ENCODE data around the gene TTC34. TPM values are rescaled to one million over a fixed set of nuclear protein-coding genes. Genes with fewer than 3 reads are reported as not detected.
A peak's percentile ranks its signal among the peaks of the same experiment; 100 is the strongest.

Gene TTC34
- total and polyA plus RNA-seq, 5 donors, result 0.27 to 1.5 (median 0.63) TPM

DNA sequence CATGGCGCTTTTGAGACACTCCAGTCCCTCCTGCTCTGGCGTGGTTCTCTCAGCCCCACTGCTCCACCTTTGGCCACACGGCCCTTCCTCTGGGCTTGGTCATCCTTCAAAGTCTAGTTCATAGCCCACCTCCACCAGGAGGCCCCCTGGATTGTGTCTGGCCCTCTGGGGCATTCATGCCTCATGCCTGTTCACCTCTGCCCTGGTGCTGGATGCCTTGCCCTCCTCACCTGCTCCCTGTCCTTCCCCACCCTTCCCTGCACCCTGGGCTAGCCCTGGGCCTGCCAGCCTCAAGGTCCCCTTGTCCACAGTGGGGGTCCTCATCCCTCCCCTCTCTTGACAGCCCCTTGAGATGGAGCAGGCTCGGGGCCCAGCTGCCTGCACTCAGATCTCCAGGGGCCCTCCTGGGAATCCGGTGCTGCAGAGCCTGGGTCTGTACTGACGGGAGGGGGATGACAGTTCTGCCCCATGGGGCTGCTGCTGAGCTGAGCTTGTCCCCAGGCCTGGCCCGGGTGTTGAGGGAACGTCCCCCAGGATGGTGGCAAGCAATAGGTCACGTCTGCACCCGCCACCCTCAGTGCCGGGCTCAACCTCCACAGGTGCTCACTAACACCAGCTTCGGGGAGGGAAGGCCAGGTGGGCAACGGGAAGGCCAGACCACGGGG lies 196.5 kb downstream of the TTC34 start:
- Histone ChIP-seq H3K4me1 (ENCODE audit: control insufficient read depth, insufficient read depth, low read length) (no peaks in the 10 kb centered on the region), H3K27me3 (ENCODE audit: control insufficient read depth, insufficient read depth) (no peaks in the 10 kb centered on the region), H3K9me3 (ENCODE audit: control insufficient read depth, low read length) (no peaks in the 10 kb centered on the region), H3K27ac (ENCODE audit: low read length) (no peak overlapping the region), H3K4me3 (ENCODE audit: low read length) (no peak overlapping the region)
- DNase-seq, result no peak
- 77% methylated on average over 14 of the region's 14 CpGs for WGBS
- no peak for ATAC-seq
- intact Hi-C loops (cut with DNase I), result no loop called here

DNA sequence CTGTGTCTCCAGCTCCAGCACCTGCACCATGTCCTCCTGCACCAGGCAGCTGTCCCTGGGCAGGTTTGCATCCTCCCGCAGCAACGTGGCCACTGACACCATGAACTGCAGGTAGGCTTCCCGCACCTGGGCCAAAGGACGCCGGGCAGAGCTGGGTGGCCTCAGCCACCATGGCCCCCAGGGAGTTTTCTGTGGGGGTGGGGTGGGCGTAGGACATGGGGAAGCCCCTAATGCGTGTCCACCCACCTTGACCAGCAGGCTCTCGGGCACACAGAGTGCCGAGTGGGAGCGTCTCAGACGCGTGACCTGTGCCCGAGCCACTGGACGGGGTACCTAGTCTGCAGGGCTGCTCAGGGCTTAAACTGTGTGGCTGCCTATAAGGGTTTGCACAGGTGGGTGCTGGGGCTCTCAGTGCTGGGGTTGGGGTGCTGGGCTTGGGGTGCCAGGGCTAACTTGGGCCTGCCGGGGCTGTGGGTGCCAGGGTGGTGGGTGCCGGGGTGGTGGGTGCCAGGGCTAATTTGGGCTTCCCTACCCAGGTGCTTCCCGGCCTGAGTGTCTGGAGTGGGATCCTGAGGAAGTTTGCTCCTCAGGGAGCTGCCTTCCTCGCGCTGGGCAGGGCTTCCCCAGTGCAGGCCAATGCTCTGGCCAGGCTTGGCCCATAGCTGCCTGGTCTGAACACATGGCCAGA lies 197.2 kb downstream of the TTC34 start:
- Histone ChIP-seq H3K4me1 (ENCODE audit: control insufficient read depth, insufficient read depth, low read length) (no peaks in the 10 kb centered on the region), H3K27ac (ENCODE audit: low read length) (no peak overlapping the region), H3K4me3 (ENCODE audit: low read length) (no peak overlapping the region), H3K27me3 (ENCODE audit: control insufficient read depth, insufficient read depth) (no peaks in the 10 kb centered on the region), H3K9me3 (ENCODE audit: control insufficient read depth, low read length) (no peaks in the 10 kb centered on the region)
- DNase-seq, result no peak
- intact Hi-C loops (cut with DNase I), result no loop called here
- ATAC-seq, result no peak
- 87% methylated on average over 19 of the region's 19 CpGs for WGBS

DNA sequence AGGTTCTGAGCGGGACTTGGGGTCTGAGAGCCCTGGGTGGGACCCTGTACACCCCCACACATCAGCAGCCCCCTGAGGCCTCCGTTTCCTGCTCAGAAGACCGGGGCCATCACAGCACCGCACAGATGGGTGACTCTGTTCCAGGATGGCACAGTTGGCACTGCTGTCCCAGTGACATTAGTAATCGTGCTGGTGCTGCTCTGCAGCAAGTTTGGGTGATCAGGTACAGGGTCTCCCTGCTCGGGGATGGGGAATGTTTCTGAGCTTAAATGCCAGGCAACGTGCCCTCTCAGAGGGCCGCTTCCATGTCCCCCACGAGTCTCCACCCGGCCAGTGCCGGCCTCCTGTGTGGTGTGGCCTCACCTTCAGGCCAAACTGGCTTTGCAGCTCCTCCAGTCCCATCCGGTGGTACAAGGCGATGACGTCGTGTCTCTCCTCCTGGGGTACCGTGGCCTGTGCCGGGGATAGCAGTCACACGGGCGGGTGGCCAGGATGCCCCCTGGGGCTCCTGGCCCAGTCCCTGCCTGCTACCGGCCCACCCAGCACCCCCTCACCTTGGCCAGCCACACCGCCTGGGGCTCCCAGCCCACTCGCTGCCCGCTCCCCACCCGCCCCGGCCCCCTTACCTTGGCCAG lies 197.9 kb downstream of the TTC34 start:
- intact Hi-C loops (cut with DNase I), result no loop called here
- Histone ChIP-seq H3K4me1 (ENCODE audit: control insufficient read depth, insufficient read depth, low read length) (no peaks in the 10 kb centered on the region), H3K9me3 (ENCODE audit: control insufficient read depth, low read length) (no peaks in the 10 kb centered on the region), H3K4me3 (ENCODE audit: low read length) (no peak overlapping the region), H3K27ac (ENCODE audit: low read length) (no peak overlapping the region), H3K27me3 (ENCODE audit: control insufficient read depth, insufficient read depth) (no peaks in the 10 kb centered on the region)
- ATAC-seq (no peak), DNase-seq (no peak)
- 84% methylated on average over 25 of the region's 25 CpGs for WGBS

GRCh38 chr1:2602866-2603520 lies 198.5 kb downstream of the TTC34 start:
- no peaks in the 10 kb centered on the region for H3K9me3 ChIP-seq (ENCODE audit: control insufficient read depth, low read length)
- WGBS, result 76% methylated on average over 18 of the region's 18 CpGs
- H3K27ac ChIP-seq (ENCODE audit: low read length), result no peak overlapping the region
- no peaks in the 10 kb centered on the region for H3K27me3 ChIP-seq (ENCODE audit: control insufficient read depth, insufficient read depth)
- ATAC-seq (no peak), DNase-seq (peak in 1 of 3 donors; percentile 5)
- H3K4me1 ChIP-seq (ENCODE audit: control insufficient read depth, insufficient read depth, low read length), result no peaks in the 10 kb centered on the region
- no peak overlapping the region for H3K4me3 ChIP-seq (ENCODE audit: low read length)
- intact Hi-C loops (cut with DNase I), result no loop called here

GRCh38 chr1:2602311-2602835 lies 199.1 kb downstream of the TTC34 start:
- Histone ChIP-seq H3K4me3 (ENCODE audit: low read length) (no peak overlapping the region), H3K9me3 (ENCODE audit: control insufficient read depth, low read length) (no peaks in the 10 kb centered on the region), H3K27me3 (ENCODE audit: control insufficient read depth, insufficient read depth) (no peaks in the 10 kb centered on the region), H3K4me1 (ENCODE audit: control insufficient read depth, insufficient read depth, low read length) (no peaks in the 10 kb centered on the region), H3K27ac (ENCODE audit: low read length) (no peak overlapping the region)
- no peak for DNase-seq
- intact Hi-C loops (cut with DNase I), result no loop called here
- WGBS, result 75% methylated on average over 15 of the region's 15 CpGs
- ATAC-seq, result no peak

DNA sequence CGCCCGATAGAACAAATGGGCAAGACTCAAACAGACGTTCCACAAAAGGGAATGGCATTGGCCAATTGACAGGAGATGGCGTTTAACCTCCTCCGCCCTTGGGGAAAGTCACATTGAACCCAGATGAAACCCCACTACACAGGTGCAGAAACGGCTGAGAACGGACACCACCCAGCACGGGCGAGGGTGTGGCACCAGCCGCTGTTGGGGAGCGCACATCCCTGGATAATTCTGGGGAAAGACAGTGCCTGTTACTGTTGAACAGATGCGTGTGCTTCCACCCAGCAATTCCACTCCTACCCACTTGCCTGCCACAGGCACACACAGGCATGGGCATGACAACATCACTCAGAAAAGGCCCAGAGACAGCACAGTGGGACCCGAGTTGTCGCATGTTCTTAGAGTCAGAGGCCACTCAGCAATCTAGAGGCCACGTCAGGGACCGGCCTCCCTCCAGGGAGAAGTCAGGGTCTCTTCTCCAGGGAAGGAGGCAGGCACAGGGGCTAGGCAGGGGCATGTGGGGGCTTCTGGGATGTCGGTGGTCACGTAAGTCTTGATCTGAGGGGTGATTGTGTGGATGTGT lies 199.7 kb downstream of the TTC34 start:
- Histone ChIP-seq H3K27ac (ENCODE audit: low read length) (no peak overlapping the region), H3K4me3 (ENCODE audit: low read length) (no peak overlapping the region), H3K4me1 (ENCODE audit: control insufficient read depth, insufficient read depth, low read length) (no peaks in the 10 kb centered on the region), H3K27me3 (ENCODE audit: control insufficient read depth, insufficient read depth) (no peaks in the 10 kb centered on the region), H3K9me3 (ENCODE audit: control insufficient read depth, low read length) (no peaks in the 10 kb centered on the region)
- 88% methylated on average over 18 of the region's 18 CpGs for WGBS
- no peak for DNase-seq
- intact Hi-C loops (cut with DNase I), result no loop called here
- no peak for ATAC-seq

DNA sequence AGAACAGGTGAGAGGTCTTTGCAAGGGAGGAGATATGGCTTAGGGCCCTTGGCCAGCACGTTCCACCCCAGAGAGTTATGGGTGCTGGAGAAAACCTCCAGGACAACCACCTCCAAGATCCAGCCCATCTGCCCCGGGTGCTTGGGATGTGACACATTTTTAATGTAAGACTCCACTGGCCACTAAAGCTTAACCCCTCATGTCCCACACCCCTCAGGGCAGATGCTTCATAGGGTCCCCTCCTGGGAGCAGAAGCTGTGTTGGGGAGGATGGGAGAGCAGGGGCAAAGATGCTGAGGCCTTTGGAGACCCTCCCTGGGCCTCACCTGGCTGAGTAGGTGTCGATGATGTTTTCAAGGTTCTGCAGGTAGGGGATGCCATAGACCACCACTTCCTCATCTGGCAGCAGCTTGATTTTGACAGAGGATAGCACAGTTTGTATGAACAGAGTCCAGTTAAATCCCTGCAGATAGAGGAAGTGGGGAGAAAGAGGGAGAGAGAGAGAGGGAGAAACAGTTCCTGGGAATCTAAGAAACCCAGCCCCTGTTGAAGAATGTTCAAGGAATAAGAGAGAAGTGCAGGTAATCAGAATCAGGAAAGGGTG lies 203.1 kb downstream of the TTC34 start:
- H3K27ac ChIP-seq (ENCODE audit: low read length), result no peak overlapping the region
- H3K4me3 ChIP-seq (ENCODE audit: low read length), result no peak overlapping the region
- no peaks in the 10 kb centered on the region for H3K27me3 ChIP-seq (ENCODE audit: control insufficient read depth, insufficient read depth)
- WGBS, result 78% methylated on average over 3 of the region's 3 CpGs
- ATAC-seq (no peak), DNase-seq (no peak)
- intact Hi-C loops (cut with DNase I), result no loop called here
- H3K9me3 ChIP-seq (ENCODE audit: control insufficient read depth, low read length), result no peaks in the 10 kb centered on the region
- H3K4me1 ChIP-seq (ENCODE audit: control insufficient read depth, insufficient read depth, low read length), result no peaks in the 10 kb centered on the region

- Histone ChIP-seq H3K4me1 (ENCODE audit: control insufficient read depth, insufficient read depth, low read length) (no peaks in the 10 kb centered on the region), H3K27ac (ENCODE audit: low read length) (no peak overlapping the region), H3K9me3 (ENCODE audit: control insufficient read depth, low read length) (no peaks in the 10 kb centered on the region), H3K27me3 (ENCODE audit: control insufficient read depth, insufficient read depth) (no peaks in the 10 kb centered on the region), H3K4me3 (ENCODE audit: low read length) (no peak overlapping the region)
- intact Hi-C loops (cut with DNase I), result no loop called here
- no peak for ATAC-seq
- DNase-seq, result peak in 1 of 3 donors; percentile 7
- 71% methylated on average over 34 of the region's 34 CpGs for WGBS
These were observed 203.8 kb downstream of the TTC34 start for GRCh38 chr1:2597441-2598328.

DNA sequence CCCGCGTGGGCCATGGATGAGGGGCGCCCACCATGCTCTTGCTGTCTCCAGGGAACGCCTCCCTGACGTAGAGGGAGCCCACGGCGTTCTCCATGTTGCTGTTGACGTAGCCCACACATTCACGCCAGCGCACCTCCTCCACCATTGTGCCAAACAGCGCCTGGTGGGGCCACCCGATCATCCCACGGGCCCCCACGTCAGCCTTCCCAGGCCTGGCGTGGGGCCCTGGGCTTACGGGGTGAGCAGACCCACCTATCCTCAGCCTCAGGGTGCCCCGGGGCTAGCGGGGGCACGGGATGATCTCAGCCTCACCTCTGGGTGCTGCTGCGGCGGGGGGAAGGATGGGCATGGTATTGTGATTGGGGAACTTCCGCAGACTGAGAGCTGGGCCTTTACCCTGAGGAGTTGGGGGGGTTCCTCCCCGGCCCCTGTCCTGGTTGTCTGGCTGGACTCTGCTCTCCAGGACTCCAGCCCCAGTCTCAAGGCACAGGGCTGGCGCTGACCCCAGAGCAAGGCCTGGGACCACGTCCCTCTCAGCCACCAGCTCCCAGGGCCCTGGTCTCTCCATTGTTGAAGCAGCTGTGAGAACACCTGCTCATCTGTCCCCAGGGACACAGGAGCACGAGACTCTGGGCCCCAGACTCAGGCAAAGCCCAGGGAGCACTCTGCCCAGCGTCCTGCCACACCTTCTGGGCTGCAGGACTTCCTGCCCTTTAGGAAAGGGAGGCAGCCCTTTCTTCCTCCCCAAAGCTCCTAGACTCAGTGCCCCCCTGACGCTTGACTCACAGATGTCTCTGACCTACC lies 204.8 kb downstream of the TTC34 start:
- H3K27me3 ChIP-seq (ENCODE audit: control insufficient read depth, insufficient read depth), result no peaks in the 10 kb centered on the region
- H3K4me1 ChIP-seq (ENCODE audit: control insufficient read depth, insufficient read depth, low read length), result no peaks in the 10 kb centered on the region
- DNase-seq (no peak), ATAC-seq (no peak)
- H3K27ac ChIP-seq (ENCODE audit: low read length), result no peak overlapping the region
- H3K4me3 ChIP-seq (ENCODE audit: low read length), result no peak overlapping the region
- intact Hi-C loops (cut with DNase I), result no loop called here
- H3K9me3 ChIP-seq (ENCODE audit: control insufficient read depth, low read length), result no peaks in the 10 kb centered on the region
- WGBS, result 85% methylated on average over 28 of the region's 28 CpGs
